DOHH2 (cell line): ENCODE data around the gene SLC11A1.

Source experiments
- CTCF ChIP-seq: fragments of 200-600 bp; sonication (generic); IDR thresholded peaks from one replicate; pipeline ENCODE4 v1.5.1; 2014; ENCODE audit warnings: antibody characterized with exemption, mild to moderate bottlenecking, low read depth, low read length; ENCODE audit not compliant: poor library complexity, severe bottlenecking
- EZH2phosphoT487 ChIP-seq: fragments of 200-600 bp; sonication (generic); IDR thresholded peaks from 2 replicates; pipeline ENCODE4 v1.6.1; 2017; ENCODE audit warnings: borderline replicate concordance, mild to moderate bottlenecking, antibody characterized with exemption, low read length, moderate library complexity, mixed read lengths

GRCh38 chr2:218431878-218432277 is 49.8 kb downstream of the SLC11A1 start:
- TF ChIP-seq CTCF (no peak), EZH2phosphoT487 (no peak)
